ENCODE data around the gene FERMT2.

FERMT2 gene

DNA sequence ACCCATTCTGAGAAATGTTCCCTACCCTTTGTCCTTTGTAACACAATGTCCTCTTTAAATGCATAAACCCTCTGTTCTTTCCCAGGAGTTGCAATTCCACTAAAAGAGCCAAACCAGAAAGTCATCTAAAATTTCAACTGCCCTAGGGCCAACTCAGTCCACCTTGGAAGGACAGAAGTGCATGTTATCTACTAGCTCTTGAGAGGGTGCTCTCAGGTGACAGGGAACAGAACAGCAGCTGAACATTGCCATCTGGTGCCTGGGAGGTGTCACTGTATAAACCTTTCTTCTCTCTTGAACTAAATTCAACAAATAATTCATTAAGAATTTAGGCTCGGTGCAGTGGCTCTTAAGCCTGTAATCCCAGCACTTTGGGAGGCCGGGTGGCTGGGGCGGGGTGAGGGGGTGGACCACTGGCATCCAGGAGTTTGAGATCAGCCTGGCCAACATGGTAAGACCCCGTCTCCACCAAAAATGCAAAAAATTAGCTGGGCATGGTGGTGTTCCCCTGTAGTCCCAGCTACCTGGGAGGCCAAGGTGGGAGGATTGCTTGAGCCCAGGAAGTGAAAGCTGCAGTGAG, 10.3 kb upstream of the FERMT2 start:
- no peak overlapping the region for H3K4me3 ChIP-seq (ENCODE audit: low read length)
- no peak for DNase-seq (ENCODE audit: low read depth, low spot score)
- H3K27me3 ChIP-seq (ENCODE audit: control insufficient read depth, insufficient read depth, low read length): no peaks in the 10 kb centered on the region
- H3K9me3 ChIP-seq (ENCODE audit: control insufficient read depth, insufficient read depth, low read length): no peaks in the 10 kb centered on the region
- H3K36me3 ChIP-seq (ENCODE audit: control insufficient read depth, insufficient read depth, low read length): no peaks in the 10 kb centered on the region
- no peak overlapping the region for H3K27ac ChIP-seq (ENCODE audit: low read length)
- no CpG with 5 or more reads among the region's 4 CpGs for WGBS (ENCODE audit: insufficient coverage, insufficient read length)
- 0 out of 2 replicates have a peak, but pooled peaks cover 1% of the 10 kb centered on the region for H3K4me1 ChIP-seq (ENCODE audit: control insufficient read depth, insufficient read depth, low read length)

DNA sequence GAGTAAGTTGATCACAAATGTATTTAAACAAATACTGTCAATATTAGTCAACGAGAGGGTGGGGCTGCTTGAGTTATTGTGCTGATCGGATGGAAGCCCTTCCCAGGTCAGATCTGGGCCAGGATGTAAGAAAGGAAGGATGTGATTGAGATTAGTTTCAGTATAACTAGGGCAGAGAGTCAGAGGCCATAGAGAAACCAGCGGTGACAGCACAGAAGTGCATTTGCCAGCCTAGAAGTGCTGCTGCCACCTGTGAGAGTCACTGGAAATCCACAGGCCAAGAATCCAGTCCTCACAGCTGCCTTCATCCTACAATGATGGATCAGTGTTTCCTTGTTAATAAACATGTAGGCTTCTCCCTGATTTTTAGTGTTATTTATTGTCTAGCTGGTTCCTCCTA, 9.8 kb upstream of the FERMT2 start:
- Histone ChIP-seq H3K9me3 (ENCODE audit: control insufficient read depth, insufficient read depth, low read length) (no peaks in the 10 kb centered on the region), H3K27ac (ENCODE audit: low read length) (no peak overlapping the region), H3K4me3 (ENCODE audit: low read length) (no peak overlapping the region), H3K4me1 (ENCODE audit: control insufficient read depth, insufficient read depth, low read length) (0 out of 2 replicates have a peak, but pooled peaks cover 1% of the 10 kb centered on the region), H3K36me3 (ENCODE audit: control insufficient read depth, insufficient read depth, low read length) (no peaks in the 10 kb centered on the region), H3K27me3 (ENCODE audit: control insufficient read depth, insufficient read depth, low read length) (no peaks in the 10 kb centered on the region)
- WGBS (ENCODE audit: insufficient coverage, insufficient read length): no CpG with 5 or more reads among the region's 3 CpGs
- DNase-seq (ENCODE audit: low read depth, low spot score): no peak

DNA sequence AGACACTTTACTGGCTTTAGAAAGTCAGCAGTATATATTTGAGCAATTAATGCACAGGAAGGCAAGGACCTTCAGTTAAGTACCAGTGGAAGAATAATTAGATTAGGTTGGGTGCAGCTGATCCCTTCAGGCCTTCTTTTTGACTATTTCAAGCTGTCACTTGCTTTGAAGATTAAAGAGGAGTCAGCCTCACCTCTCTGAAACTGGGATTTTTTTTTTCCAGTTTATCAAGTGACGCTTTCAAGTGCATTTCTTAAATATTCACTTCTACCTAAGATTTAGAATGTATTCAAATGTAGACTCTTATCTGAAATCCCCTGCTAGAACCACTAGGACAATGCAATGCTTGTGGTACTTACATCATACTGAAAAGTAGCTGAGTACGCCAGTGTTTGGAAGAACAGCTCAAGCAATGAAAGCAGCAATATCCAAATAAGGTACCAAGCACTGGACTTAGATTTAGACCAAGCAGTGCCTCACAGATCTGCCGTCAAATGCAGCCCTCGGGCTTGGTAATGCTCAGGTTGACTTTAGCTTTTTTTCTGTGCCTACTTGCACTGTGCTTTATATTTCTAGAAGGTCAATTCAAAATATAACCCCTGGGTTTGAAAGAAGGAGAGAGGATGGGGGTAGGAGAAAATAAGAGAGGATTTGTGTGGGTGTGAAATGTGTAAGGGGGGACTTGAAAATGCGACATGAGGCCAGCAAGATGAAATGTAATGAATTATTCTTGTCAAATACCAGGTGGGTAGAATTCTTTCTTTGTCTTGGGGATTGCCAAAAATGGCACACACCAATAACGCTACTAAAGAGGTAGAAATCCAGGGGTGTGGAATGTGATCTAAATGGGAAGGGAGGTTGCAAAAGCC, 3.7 kb upstream of the FERMT2 start:
- DNase-seq (ENCODE audit: low read depth, low spot score): no peak
- no peak overlapping the region for H3K4me3 ChIP-seq (ENCODE audit: low read length)

DNA sequence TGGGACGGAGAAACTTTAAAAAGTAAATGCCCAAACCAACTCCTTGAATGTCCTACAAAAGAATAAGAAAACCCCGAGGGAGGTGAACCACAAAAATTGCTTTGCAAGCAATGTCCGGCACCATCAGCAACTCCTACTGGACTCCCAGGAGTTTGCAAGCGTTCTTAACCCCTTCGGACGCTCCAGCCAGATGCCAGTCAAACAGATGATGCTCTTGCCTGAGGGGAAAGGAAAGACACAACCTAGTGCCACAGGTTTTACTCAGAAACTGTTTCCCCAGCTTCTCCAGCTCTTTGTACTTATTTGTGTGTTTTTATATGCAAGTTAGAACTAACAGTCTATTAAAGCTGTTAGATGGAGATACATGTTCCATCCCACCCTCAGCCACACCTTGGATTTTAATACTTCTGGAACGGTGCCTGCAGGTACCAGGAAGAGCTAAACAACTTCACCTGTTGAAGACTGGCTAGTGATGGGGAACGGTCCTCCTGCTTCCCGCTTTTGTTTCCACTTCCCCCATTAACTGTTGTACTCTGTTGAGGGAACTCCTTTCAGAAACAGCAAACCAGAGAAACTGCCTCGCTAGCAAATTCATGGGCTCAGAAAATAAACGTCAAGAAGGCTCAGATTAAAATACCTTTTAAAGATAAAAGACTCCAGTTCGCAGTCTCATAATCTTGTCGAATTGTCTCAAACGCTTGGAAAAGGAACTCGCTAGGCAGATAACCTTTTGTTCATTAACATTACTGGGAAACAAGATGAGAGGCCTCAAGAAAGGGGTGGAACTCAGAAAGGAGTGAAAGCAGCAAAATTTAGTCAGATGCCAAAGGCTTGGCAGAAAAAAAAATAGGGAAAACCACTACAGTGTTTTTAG, 1.1 kb upstream of the FERMT2 start:
- no peak overlapping the region for H3K27ac ChIP-seq (ENCODE audit: low read length)
- DNase-seq (ENCODE audit: low read depth, low spot score): no peak
- no peaks in the 10 kb centered on the region for H3K27me3 ChIP-seq (ENCODE audit: control insufficient read depth, insufficient read depth, low read length)
- peaks cover 2% of the 10 kb centered on the region; the same call in 1 of the 2 replicates for H3K4me1 ChIP-seq (ENCODE audit: control insufficient read depth, insufficient read depth, low read length)
- peak overlapping the region; percentile 60; the same call in 1 of the 2 replicates for H3K4me3 ChIP-seq (ENCODE audit: low read length)
- no peaks in the 10 kb centered on the region for H3K36me3 ChIP-seq (ENCODE audit: control insufficient read depth, insufficient read depth, low read length)
- no peaks in the 10 kb centered on the region for H3K9me3 ChIP-seq (ENCODE audit: control insufficient read depth, insufficient read depth, low read length)
- no CpG with 5 or more reads among the region's 15 CpGs for WGBS (ENCODE audit: insufficient coverage, insufficient read length)

More for the DNA sequence above, 3.7 kb upstream of the FERMT2 start:
- peaks cover 2% of the 10 kb centered on the region; the same call in 1 of the 2 replicates for H3K4me1 ChIP-seq (ENCODE audit: control insufficient read depth, insufficient read depth, low read length)
- H3K9me3 ChIP-seq (ENCODE audit: control insufficient read depth, insufficient read depth, low read length): no peaks in the 10 kb centered on the region
- no peaks in the 10 kb centered on the region for H3K36me3 ChIP-seq (ENCODE audit: control insufficient read depth, insufficient read depth, low read length)
- WGBS (ENCODE audit: insufficient coverage, insufficient read length): 100% methylated on average over 1 of the region's 6 CpGs
- no peak overlapping the region for H3K27ac ChIP-seq (ENCODE audit: low read length)
- H3K27me3 ChIP-seq (ENCODE audit: control insufficient read depth, insufficient read depth, low read length): no peaks in the 10 kb centered on the region

DNA sequence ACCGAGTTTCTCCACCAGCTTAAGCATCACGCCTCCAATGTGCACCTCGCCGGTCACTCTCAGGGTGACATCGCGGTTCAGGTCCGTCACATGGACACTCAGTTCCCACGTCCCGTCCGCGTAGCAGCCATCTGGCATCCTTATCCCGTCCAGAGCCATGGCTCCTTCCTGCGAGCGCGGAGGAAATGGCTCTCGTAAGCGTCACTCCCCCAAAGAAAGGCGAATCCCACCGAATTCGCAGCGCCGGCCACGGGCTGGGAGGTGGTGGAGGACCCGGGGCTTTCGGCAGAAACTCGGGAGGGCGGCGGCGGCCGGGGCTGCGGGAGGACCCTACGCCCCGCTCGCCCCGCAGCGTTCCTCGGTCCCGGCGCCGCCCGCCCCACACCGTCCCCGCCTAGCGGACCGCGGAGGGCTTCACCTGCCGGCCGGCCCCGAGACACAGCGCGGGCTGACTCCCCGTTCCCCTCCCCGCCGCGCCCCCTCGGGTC, 396 bp downstream of the FERMT2 start:
- peak overlapping the region; percentile 99 for H3K4me3 ChIP-seq (ENCODE audit: low read length)
- no CpG with 5 or more reads among the region's 56 CpGs for WGBS (ENCODE audit: insufficient coverage, insufficient read length)
- H3K9me3 ChIP-seq (ENCODE audit: control insufficient read depth, insufficient read depth, low read length): no peaks in the 10 kb centered on the region
- no peaks in the 10 kb centered on the region for H3K36me3 ChIP-seq (ENCODE audit: control insufficient read depth, insufficient read depth, low read length)
- no peak overlapping the region for H3K27ac ChIP-seq (ENCODE audit: low read length)
- peaks cover 2% of the 10 kb centered on the region; the same call in 1 of the 2 replicates for H3K4me1 ChIP-seq (ENCODE audit: control insufficient read depth, insufficient read depth, low read length)
- no peak for DNase-seq (ENCODE audit: low read depth, low spot score)
- no peaks in the 10 kb centered on the region for H3K27me3 ChIP-seq (ENCODE audit: control insufficient read depth, insufficient read depth, low read length)

DNA sequence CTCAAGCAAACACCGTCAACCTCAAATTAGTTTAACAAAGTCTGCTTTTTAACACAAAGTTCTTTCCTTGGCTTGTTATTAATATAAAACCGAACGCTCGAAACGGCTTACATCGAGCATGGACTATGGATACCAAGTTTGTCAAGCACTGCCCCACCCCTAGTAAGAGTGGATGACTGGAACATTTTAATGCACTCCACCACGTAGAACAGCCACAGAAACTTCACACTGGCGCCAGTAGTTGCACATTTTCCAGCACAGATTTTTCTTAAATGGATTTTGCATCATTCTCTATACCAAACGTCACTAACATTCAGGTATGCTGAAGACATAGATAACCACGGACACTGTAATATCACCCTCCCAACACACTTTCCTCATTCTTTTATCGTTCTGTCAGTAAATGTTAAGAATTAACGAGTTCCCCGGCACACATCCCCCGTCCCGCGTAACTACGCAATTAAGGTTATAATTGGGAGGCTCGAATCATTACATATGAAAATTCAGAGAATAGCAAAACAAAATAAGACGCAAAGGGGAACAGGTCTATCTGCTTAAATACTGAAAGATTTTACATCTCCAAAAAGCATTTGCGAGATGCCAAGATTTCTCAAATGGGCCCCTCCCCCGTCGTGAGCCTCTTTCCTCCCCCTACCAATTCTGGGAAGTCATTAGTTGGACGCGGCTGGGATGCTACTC, 990 bp downstream of the FERMT2 start:
- H3K27ac ChIP-seq (ENCODE audit: low read length): no peak overlapping the region
- WGBS (ENCODE audit: insufficient coverage, insufficient read length): no CpG with 5 or more reads among the region's 24 CpGs
- H3K27me3 ChIP-seq (ENCODE audit: control insufficient read depth, insufficient read depth, low read length): no peaks in the 10 kb centered on the region
- no peaks in the 10 kb centered on the region for H3K36me3 ChIP-seq (ENCODE audit: control insufficient read depth, insufficient read depth, low read length)
- peaks cover 2% of the 10 kb centered on the region; the same call in 1 of the 2 replicates for H3K4me1 ChIP-seq (ENCODE audit: control insufficient read depth, insufficient read depth, low read length)
- H3K4me3 ChIP-seq (ENCODE audit: low read length): peak overlapping the region; percentile 99
- DNase-seq (ENCODE audit: low read depth, low spot score): no peak
- H3K9me3 ChIP-seq (ENCODE audit: control insufficient read depth, insufficient read depth, low read length): no peaks in the 10 kb centered on the region

DNA sequence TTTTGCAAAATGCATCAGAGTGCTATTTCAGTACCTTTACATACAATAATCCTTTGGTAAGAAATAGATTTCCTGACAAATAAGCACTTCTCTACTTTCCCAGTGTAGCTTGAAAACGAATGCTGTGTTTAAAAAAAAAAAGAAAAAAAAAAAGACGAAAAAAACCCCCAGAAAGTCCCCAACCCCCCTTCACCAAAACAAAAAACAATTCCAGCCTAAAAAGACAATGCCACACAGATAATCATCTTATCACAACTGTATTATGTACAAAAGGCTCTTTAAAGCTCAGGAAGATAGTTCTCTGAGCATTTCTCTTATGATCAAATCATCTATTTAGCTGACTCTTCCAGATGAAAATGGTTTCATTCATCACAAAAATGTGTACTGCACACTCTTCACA, 1.6 kb downstream of the FERMT2 start:
- peak overlapping the region; percentile 99; the same call in 1 of the 2 replicates for H3K4me3 ChIP-seq (ENCODE audit: low read length)
- no peak overlapping the region for H3K27ac ChIP-seq (ENCODE audit: low read length)
- H3K27me3 ChIP-seq (ENCODE audit: control insufficient read depth, insufficient read depth, low read length): no peaks in the 10 kb centered on the region
- H3K36me3 ChIP-seq (ENCODE audit: control insufficient read depth, insufficient read depth, low read length): no peaks in the 10 kb centered on the region
- WGBS (ENCODE audit: insufficient coverage, insufficient read length): no CpG with 5 or more reads among the region's 2 CpGs
- DNase-seq (ENCODE audit: low read depth, low spot score): no peak
- H3K4me1 ChIP-seq (ENCODE audit: control insufficient read depth, insufficient read depth, low read length): no peaks in the 10 kb centered on the region
- no peaks in the 10 kb centered on the region for H3K9me3 ChIP-seq (ENCODE audit: control insufficient read depth, insufficient read depth, low read length)

DNA sequence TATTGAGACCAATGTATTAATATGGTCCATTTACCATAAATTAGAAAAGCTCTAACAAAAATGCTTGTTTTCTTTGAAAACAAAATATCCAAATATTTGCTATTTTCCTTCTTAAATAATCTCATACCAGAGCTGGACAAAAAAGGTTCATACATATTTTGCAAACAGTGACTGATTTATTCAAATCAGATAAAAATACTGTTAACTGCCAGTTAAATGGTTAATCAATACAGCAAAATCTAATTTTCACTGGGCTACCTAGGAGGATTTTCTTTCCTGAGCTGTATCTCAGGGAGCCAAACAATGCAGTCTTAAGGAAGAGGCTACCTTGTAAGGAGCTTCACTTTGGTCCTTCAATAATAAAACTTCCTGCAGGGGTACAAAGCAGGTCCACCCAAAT, 2.0 kb downstream of the FERMT2 start:
- Histone ChIP-seq H3K4me3 (ENCODE audit: low read length) (peak overlapping the region; percentile 18; the same call in 1 of the 2 replicates), H3K4me1 (ENCODE audit: control insufficient read depth, insufficient read depth, low read length) (no peaks in the 10 kb centered on the region), H3K27me3 (ENCODE audit: control insufficient read depth, insufficient read depth, low read length) (no peaks in the 10 kb centered on the region), H3K9me3 (ENCODE audit: control insufficient read depth, insufficient read depth, low read length) (no peaks in the 10 kb centered on the region), H3K36me3 (ENCODE audit: control insufficient read depth, insufficient read depth, low read length) (no peaks in the 10 kb centered on the region), H3K27ac (ENCODE audit: low read length) (no peak overlapping the region)
- no peak for DNase-seq (ENCODE audit: low read depth, low spot score)

DNA sequence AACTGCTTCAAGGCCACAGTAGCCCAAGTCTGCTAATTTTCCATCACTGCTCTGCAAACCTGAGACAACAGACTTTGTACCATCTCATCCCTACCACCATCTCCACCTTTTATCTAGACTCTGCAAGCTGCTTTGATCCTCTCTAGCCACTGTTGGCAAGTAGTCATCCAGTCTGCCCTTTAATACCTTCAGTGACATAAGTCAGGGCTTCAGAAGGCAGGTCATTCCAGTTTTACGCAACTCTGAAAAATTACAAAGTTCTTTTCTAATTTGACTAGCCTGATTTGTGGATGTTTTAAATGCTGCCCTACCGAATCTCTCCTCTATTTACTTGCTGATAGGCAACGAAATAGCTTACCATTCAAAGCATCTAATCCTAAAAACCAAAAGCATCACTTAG, 2.8 kb downstream of the FERMT2 start:
- no peaks in the 10 kb centered on the region for H3K9me3 ChIP-seq (ENCODE audit: control insufficient read depth, insufficient read depth, low read length)
- no peak for DNase-seq (ENCODE audit: low read depth, low spot score)
- WGBS (ENCODE audit: insufficient coverage, insufficient read length): no CpG with 5 or more reads among the region's 3 CpGs
- no peaks in the 10 kb centered on the region for H3K4me1 ChIP-seq (ENCODE audit: control insufficient read depth, insufficient read depth, low read length)
- no peak overlapping the region for H3K4me3 ChIP-seq (ENCODE audit: low read length)
- no peak overlapping the region for H3K27ac ChIP-seq (ENCODE audit: low read length)
- H3K27me3 ChIP-seq (ENCODE audit: control insufficient read depth, insufficient read depth, low read length): no peaks in the 10 kb centered on the region
- H3K36me3 ChIP-seq (ENCODE audit: control insufficient read depth, insufficient read depth, low read length): no peaks in the 10 kb centered on the region

DNA sequence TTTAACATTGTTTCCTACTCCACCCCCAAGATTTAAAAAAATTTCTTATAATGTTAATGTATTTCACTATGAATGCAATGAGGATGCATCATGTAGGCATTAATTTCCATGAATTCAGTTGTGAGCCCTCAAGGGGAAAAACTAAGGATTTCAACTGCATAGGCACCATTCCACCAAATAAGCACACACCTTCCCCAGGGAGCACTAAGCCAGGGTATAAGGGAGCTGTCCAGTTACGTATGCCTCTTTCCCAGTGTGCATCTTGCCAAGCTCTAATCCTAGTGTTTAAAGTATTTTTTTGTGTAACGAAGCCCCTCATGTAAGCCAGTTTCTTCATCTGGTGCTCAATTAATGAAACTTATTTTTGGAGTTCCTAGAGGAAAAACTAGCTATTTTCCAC, 6.6 kb downstream of the FERMT2 start:
- Histone ChIP-seq H3K9me3 (ENCODE audit: control insufficient read depth, insufficient read depth, low read length) (no peaks in the 10 kb centered on the region), H3K36me3 (ENCODE audit: control insufficient read depth, insufficient read depth, low read length) (no peaks in the 10 kb centered on the region), H3K27ac (ENCODE audit: low read length) (no peak overlapping the region), H3K4me1 (ENCODE audit: control insufficient read depth, insufficient read depth, low read length) (no peaks in the 10 kb centered on the region), H3K4me3 (ENCODE audit: low read length) (no peak overlapping the region), H3K27me3 (ENCODE audit: control insufficient read depth, insufficient read depth, low read length) (no peaks in the 10 kb centered on the region)
- DNase-seq (ENCODE audit: low read depth, low spot score): no peak
- no CpG with 5 or more reads among the region's 2 CpGs for WGBS (ENCODE audit: insufficient coverage, insufficient read length)
